GM20000 (cell line): Measurements from ENCODE around the gene ATP8B1.

Experiments
- DNase-seq: peaks from one replicate; pipeline ENCODE4 v3.0.0; 2012; ENCODE audit warnings: low spot score
- TF ChIP-seq, protein P1 (sequence below): IDR thresholded peaks from 2 replicates; pipeline ENCODE4 v1.5.1; 2012; ENCODE audit warnings: mild to moderate bottlenecking, control low read depth; ENCODE audit errors: extremely low read depth, missing control alignments

The ATP8B1 gene

GRCh38 chr18:57806978-57807285 lies 3.8 kb upstream of the ATP8B1 start:
- DNase-seq, result no peak
- TF ChIP-seq, protein P1, sequence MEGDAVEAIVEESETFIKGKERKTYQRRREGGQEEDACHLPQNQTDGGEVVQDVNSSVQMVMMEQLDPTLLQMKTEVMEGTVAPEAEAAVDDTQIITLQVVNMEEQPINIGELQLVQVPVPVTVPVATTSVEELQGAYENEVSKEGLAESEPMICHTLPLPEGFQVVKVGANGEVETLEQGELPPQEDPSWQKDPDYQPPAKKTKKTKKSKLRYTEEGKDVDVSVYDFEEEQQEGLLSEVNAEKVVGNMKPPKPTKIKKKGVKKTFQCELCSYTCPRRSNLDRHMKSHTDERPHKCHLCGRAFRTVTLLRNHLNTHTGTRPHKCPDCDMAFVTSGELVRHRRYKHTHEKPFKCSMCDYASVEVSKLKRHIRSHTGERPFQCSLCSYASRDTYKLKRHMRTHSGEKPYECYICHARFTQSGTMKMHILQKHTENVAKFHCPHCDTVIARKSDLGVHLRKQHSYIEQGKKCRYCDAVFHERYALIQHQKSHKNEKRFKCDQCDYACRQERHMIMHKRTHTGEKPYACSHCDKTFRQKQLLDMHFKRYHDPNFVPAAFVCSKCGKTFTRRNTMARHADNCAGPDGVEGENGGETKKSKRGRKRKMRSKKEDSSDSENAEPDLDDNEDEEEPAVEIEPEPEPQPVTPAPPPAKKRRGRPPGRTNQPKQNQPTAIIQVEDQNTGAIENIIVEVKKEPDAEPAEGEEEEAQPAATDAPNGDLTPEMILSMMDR, result no peak

GRCh38 chr18:57806201-57806977 lies 3.3 kb upstream of the ATP8B1 start:
- TF ChIP-seq, protein P1, result no peak
- no peak for DNase-seq

DNA sequence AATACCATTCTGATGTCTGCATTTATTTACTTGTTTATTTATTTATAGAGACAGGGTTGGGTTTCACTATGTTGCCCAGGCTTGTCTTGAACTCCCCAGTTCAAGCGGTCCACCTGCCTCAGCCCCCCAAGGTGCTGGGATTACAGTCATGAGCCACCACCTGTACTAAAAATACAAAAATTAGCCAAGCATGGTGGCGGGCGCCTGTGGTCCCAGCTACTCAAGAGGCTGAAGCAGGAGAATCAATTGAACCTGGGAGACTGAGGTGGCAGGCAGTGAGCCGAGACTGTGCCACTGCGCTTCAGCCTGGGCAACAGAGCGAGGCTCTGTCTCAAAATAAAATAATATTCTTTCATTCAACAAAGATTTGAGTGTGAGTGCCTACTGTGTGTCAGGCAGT lies 2.0 kb upstream of the ATP8B1 start:
- TF ChIP-seq, protein P1, result no peak

GRCh38 chr18:57804557-57804956 lies 1.4 kb upstream of the ATP8B1 start:
- DNase-seq, result no peak
- TF ChIP-seq, protein P1, result no peak

More for the DNA sequence above, 2.0 kb upstream of the ATP8B1 start:
- no peak for DNase-seq

DNA sequence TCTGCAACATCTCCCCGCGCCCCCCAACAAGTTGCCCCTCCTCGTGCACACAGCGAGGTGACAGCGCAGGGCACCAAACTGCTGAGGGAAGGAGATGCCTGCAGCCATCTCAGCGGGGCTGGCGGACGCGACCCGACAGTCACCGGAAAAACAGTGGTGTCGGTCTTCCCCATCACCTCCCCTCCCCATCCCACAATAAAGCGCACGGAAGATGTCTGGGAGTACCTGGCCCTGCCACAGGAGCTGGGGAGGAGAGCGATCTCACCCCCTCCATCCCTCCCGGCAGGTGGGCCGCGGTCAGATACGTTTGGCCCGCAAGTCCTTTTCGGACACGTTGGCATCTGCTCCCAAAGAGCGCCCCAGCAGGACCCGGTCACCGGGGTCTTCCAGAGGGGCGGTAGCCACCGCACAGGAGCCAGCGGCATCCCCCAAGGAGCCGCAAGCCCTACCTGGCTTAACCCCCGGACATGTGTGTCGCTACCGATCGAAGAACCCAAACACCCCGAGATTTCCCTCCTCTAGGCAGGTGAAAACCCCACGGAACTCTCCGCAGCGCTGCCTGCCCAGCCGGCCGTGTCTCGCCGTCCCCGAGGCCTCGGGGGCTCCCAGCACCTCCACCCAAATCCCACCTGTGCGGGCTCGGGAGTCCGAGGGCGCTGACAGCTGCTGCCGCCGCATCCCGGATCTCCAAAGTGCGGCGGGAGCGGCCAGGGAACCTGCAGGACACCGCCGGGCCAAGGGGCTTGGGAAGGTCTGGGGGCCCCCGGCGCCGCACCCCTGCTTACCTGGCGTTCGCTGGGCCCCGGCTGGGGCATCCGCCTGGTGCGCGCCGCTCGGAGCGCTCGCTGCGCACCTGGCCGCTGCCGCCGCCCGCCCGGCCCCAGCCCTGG lies 657 bp downstream of the ATP8B1 start:
- TF ChIP-seq, protein P1, result no peak
- peak; percentile 26 for DNase-seq

GRCh38 chr18:57801761-57802212 lies 1.3 kb downstream of the ATP8B1 start:
- DNase-seq, result peak; percentile 19
- TF ChIP-seq, protein P1, result no peak

GRCh38 chr18:57801325-57801724 lies 1.8 kb downstream of the ATP8B1 start:
- no peak for DNase-seq
- TF ChIP-seq, protein P1, result no peak
